H1 (cell line): ENCODE data around the gene PGF. TPM values are rescaled to one million over a fixed set of nuclear protein-coding genes. Genes with fewer than 3 reads are reported as not detected.

ENCODE experiments used
- BCL11A ChIP-seq, 2 experiments: IDR thresholded peaks; one replicate each; pipeline ENCODE4 v1.6.1; 2011; ENCODE audit warnings: low read depth in 2 of 2, low read length in 2 of 2, mild to moderate bottlenecking in 2 of 2
- CHD2 ChIP-seq: IDR thresholded peaks from 2 replicates; pipeline ENCODE4 v1.6.1; 2012; ENCODE audit warnings: low read length, improper control_type of control experiment
- CTBP2 ChIP-seq: IDR thresholded peaks from 2 replicates; pipeline ENCODE4 v1.7.0; 2011; ENCODE audit warnings: borderline replicate concordance, mild to moderate bottlenecking, moderate library complexity, mixed read lengths, low read length; ENCODE audit not compliant: insufficient read depth, insufficient read length
- EZH2 ChIP-seq: fragments of 200-600 bp; sonication (generic); IDR thresholded peaks from 2 replicates; pipeline ENCODE4 v1.7.1; 2012; ENCODE audit warnings: low read depth, mild to moderate bottlenecking, moderate library complexity, low read length, inconsistent platforms; ENCODE audit not compliant: severe bottlenecking
- HDAC2 ChIP-seq, 2 experiments: fragments of 300-600 bp in 1 of 2; sonication (generic) in 1 of 2; IDR thresholded peaks; 2 replicates each; pipeline ENCODE4 v1.6.1; 2011 to 2012; ENCODE audit warnings: low read depth in 2 of 2, low read length in 2 of 2, mild to moderate bottlenecking in 2 of 2, moderate library complexity in 2 of 2, borderline replicate concordance in 1 of 2, inconsistent platforms in 1 of 2
- POLR2AphosphoS5 ChIP-seq: IDR thresholded peaks from 2 replicates; pipeline ENCODE4 v1.6.1; 2011; ENCODE audit warnings: low read depth, low read length
- RBBP5 ChIP-seq: IDR thresholded peaks from 2 replicates; pipeline ENCODE4 v1.7.1; 2012; ENCODE audit warnings: low read depth, mild to moderate bottlenecking, inconsistent platforms, low read length, moderate library complexity, borderline replicate concordance
- RXRA ChIP-seq: IDR thresholded peaks from 2 replicates; pipeline ENCODE4 v1.6.1; 2011; ENCODE audit warnings: low read depth, mild to moderate bottlenecking, low read length, moderate library complexity; ENCODE audit not compliant: insufficient read depth
- TEAD4 ChIP-seq: IDR thresholded peaks from 2 replicates; pipeline ENCODE4 v1.6.1; 2012; ENCODE audit warnings: low read depth, low read length, inconsistent platforms, mixed read lengths
- YY1 ChIP-seq: IDR thresholded peaks from 2 replicates; pipeline ENCODE4 v1.6.1; 2011; ENCODE audit warnings: low read depth, mild to moderate bottlenecking, low read length
- polyA plus RNA-seq, 7 experiments: library from polyadenylated mRNA; depleted of rRNA in 3 of 7; stranded (reverse) in 5 of 7; unstranded in 2 of 7; fragments of >200 nt in 5 of 7; fragments of 200-250 nt in 2 of 7; gene quantifications; 1 replicate in 5 of 7; 2 replicates in 1 of 7; 4 replicates in 1 of 7; pipeline versions ENCODE4 v1.2.1 to v1.2.3, GENCODE V29; 2011 to 2013; ENCODE audit warnings: missing spikeins in 2 of 7, mixed read lengths in 2 of 7
- total RNA-seq: library from RNA; stranded (reverse); fragmentation: NEBNext Ultra II Directional; extraction: Animal tissue kit (Norgen Biotek cat#: 25700); gene quantifications from 2 replicates; pipeline ENCODE4 v1.2.1, GENCODE V29; 2021
- TF ChIP-seq, protein P1 (sequence below): fragments of 300-600 bp; sonication (generic); IDR thresholded peaks from 2 replicates; pipeline ENCODE4 v1.7.1; 2012; ENCODE audit warnings: low read length, moderate library complexity, mild to moderate bottlenecking, inconsistent platforms; ENCODE audit not compliant: insufficient replicate concordance

The PGF gene
- total and polyA plus RNA-seq, 2 of the 8 experiments (the other 6 are each of a cell fraction or from before 2014, with no cell fraction given), result 2.1 to 4.1 TPM

- TF ChIP-seq, protein P1, sequence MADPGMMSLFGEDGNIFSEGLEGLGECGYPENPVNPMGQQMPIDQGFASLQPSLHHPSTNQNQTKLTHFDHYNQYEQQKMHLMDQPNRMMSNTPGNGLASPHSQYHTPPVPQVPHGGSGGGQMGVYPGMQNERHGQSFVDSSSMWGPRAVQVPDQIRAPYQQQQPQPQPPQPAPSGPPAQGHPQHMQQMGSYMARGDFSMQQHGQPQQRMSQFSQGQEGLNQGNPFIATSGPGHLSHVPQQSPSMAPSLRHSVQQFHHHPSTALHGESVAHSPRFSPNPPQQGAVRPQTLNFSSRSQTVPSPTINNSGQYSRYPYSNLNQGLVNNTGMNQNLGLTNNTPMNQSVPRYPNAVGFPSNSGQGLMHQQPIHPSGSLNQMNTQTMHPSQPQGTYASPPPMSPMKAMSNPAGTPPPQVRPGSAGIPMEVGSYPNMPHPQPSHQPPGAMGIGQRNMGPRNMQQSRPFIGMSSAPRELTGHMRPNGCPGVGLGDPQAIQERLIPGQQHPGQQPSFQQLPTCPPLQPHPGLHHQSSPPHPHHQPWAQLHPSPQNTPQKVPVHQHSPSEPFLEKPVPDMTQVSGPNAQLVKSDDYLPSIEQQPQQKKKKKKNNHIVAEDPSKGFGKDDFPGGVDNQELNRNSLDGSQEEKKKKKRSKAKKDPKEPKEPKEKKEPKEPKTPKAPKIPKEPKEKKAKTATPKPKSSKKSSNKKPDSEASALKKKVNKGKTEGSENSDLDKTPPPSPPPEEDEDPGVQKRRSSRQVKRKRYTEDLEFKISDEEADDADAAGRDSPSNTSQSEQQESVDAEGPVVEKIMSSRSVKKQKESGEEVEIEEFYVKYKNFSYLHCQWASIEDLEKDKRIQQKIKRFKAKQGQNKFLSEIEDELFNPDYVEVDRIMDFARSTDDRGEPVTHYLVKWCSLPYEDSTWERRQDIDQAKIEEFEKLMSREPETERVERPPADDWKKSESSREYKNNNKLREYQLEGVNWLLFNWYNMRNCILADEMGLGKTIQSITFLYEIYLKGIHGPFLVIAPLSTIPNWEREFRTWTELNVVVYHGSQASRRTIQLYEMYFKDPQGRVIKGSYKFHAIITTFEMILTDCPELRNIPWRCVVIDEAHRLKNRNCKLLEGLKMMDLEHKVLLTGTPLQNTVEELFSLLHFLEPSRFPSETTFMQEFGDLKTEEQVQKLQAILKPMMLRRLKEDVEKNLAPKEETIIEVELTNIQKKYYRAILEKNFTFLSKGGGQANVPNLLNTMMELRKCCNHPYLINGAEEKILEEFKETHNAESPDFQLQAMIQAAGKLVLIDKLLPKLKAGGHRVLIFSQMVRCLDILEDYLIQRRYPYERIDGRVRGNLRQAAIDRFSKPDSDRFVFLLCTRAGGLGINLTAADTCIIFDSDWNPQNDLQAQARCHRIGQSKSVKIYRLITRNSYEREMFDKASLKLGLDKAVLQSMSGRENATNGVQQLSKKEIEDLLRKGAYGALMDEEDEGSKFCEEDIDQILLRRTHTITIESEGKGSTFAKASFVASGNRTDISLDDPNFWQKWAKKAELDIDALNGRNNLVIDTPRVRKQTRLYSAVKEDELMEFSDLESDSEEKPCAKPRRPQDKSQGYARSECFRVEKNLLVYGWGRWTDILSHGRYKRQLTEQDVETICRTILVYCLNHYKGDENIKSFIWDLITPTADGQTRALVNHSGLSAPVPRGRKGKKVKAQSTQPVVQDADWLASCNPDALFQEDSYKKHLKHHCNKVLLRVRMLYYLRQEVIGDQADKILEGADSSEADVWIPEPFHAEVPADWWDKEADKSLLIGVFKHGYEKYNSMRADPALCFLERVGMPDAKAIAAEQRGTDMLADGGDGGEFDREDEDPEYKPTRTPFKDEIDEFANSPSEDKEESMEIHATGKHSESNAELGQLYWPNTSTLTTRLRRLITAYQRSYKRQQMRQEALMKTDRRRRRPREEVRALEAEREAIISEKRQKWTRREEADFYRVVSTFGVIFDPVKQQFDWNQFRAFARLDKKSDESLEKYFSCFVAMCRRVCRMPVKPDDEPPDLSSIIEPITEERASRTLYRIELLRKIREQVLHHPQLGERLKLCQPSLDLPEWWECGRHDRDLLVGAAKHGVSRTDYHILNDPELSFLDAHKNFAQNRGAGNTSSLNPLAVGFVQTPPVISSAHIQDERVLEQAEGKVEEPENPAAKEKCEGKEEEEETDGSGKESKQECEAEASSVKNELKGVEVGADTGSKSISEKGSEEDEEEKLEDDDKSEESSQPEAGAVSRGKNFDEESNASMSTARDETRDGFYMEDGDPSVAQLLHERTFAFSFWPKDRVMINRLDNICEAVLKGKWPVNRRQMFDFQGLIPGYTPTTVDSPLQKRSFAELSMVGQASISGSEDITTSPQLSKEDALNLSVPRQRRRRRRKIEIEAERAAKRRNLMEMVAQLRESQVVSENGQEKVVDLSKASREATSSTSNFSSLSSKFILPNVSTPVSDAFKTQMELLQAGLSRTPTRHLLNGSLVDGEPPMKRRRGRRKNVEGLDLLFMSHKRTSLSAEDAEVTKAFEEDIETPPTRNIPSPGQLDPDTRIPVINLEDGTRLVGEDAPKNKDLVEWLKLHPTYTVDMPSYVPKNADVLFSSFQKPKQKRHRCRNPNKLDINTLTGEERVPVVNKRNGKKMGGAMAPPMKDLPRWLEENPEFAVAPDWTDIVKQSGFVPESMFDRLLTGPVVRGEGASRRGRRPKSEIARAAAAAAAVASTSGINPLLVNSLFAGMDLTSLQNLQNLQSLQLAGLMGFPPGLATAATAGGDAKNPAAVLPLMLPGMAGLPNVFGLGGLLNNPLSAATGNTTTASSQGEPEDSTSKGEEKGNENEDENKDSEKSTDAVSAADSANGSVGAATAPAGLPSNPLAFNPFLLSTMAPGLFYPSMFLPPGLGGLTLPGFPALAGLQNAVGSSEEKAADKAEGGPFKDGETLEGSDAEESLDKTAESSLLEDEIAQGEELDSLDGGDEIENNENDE, result no peak
- no peak for TF ChIP-seq YY1
- no peak for TF ChIP-seq HDAC2 (IDR thresholded peaks at IDR 0.05; ENCODE audit: borderline replicate concordance in 1 of 2, low read depth in 2 of 2, low read length in 2 of 2)
- no peak for TF ChIP-seq RXRA
- TF ChIP-seq CHD2, result no peak
- no peak for TF ChIP-seq EZH2
- no peak for TF ChIP-seq CTBP2
- no peak for TF ChIP-seq RBBP5
- TF ChIP-seq POLR2AphosphoS5, result no peak
- no peak for TF ChIP-seq TEAD4
- TF ChIP-seq BCL11A (IDR thresholded peaks at IDR 0.05; ENCODE audit: low read depth in 2 of 2, low read length in 2 of 2), result no peak
These were observed 6.2 kb downstream of the PGF start (continued) for GRCh38 chr14:74949191-74949601.
